ENCODE results near the gene COQ8A. TPM values are rescaled to one million over a fixed set of nuclear protein-coding genes. Genes with fewer than 3 reads are reported as not detected.
"Not testable (repeated sequence)": the region's sequence is repeated elsewhere in the genome, so short reads cannot be mapped to it uniquely, and the experiment has no call there.

Gene COQ8A
- polyA plus RNA-seq, 1 donor = 38.7 TPM

- Histone ChIP-seq H3K27ac (ENCODE audit: low read length) (peak overlapping the region; percentile 89), H3K9me3 (ENCODE audit: control insufficient read depth, low read depth, low read length) (peaks cover 2% of the 10 kb centered on the region), H3K27me3 (ENCODE audit: control insufficient read depth, insufficient read depth, low read length) (no peaks in the 10 kb centered on the region), H3K4me3 (ENCODE audit: low read length) (no peak overlapping the region), H3K4me1 (ENCODE audit: control insufficient read depth, insufficient read depth, low read length) (peaks cover 54% of the 10 kb centered on the region), H3K36me3 (ENCODE audit: control insufficient read depth, insufficient read depth, low read length) (peaks cover 28% of the 10 kb centered on the region)
- DNase-seq = peak; percentile 87 to 95
- WGBS (ENCODE audit: insufficient coverage, low lambda C conversion rate) = no CpG with 5 or more reads among the region's 10 CpGs
Observed at GRCh38 chr1:226990133-226990716, 50.1 kb downstream of the COQ8A start.

- Histone ChIP-seq H3K27ac (ENCODE audit: low read length) (peak overlapping the region; percentile 89), H3K4me3 (ENCODE audit: low read length) (no peak overlapping the region), H3K4me1 (ENCODE audit: control insufficient read depth, insufficient read depth, low read length) (peaks cover 54% of the 10 kb centered on the region), H3K9me3 (ENCODE audit: control insufficient read depth, low read depth, low read length) (no peaks in the 10 kb centered on the region), H3K36me3 (ENCODE audit: control insufficient read depth, insufficient read depth, low read length) (peaks cover 11% of the 10 kb centered on the region), H3K27me3 (ENCODE audit: control insufficient read depth, insufficient read depth, low read length) (no peaks in the 10 kb centered on the region)
- WGBS (ENCODE audit: insufficient coverage, low lambda C conversion rate) = 100% methylated on average over 3 of the region's 4 CpGs
- no peak for DNase-seq
Observed at GRCh38 chr1:226991920-226992319, 51.8 kb downstream of the COQ8A start.

GRCh38 chr1:226993814-226994585 lies 53.9 kb downstream of the COQ8A start:
- no peak overlapping the region for H3K4me3 ChIP-seq (ENCODE audit: low read length)
- no peaks in the 10 kb centered on the region for H3K9me3 ChIP-seq (ENCODE audit: control insufficient read depth, low read depth, low read length)
- 27% methylated on average over 3 of the region's 22 CpGs for WGBS (ENCODE audit: insufficient coverage, low lambda C conversion rate)
- H3K27ac ChIP-seq (ENCODE audit: low read length) = no peak overlapping the region
- peaks cover 39% of the 10 kb centered on the region for H3K4me1 ChIP-seq (ENCODE audit: control insufficient read depth, insufficient read depth, low read length)
- peaks cover 3% of the 10 kb centered on the region for H3K36me3 ChIP-seq (ENCODE audit: control insufficient read depth, insufficient read depth, low read length)
- no peaks in the 10 kb centered on the region for H3K27me3 ChIP-seq (ENCODE audit: control insufficient read depth, insufficient read depth, low read length)
- DNase-seq = peak in 1 of 2 donors; percentile 34

- Histone ChIP-seq H3K27me3 (ENCODE audit: control insufficient read depth, insufficient read depth, low read length) (no peaks in the 10 kb centered on the region), H3K27ac (ENCODE audit: low read length) (no peak overlapping the region), H3K4me1 (ENCODE audit: control insufficient read depth, insufficient read depth, low read length) (peaks cover 31% of the 10 kb centered on the region), H3K9me3 (ENCODE audit: control insufficient read depth, low read depth, low read length) (no peaks in the 10 kb centered on the region), H3K4me3 (ENCODE audit: low read length) (no peak overlapping the region), H3K36me3 (ENCODE audit: control insufficient read depth, insufficient read depth, low read length) (peaks cover 3% of the 10 kb centered on the region)
- no CpG with 5 or more reads among the region's 18 CpGs for WGBS (ENCODE audit: insufficient coverage, low lambda C conversion rate)
- no peak for DNase-seq
Observed at GRCh38 chr1:226994586-226995364, 54.7 kb downstream of the COQ8A start.

- peaks cover 6% of the 10 kb centered on the region for H3K36me3 ChIP-seq (ENCODE audit: control insufficient read depth, insufficient read depth, low read length)
- no peak overlapping the region for H3K4me3 ChIP-seq (ENCODE audit: low read length)
- no peak overlapping the region for H3K27ac ChIP-seq (ENCODE audit: low read length)
- H3K27me3 ChIP-seq (ENCODE audit: control insufficient read depth, insufficient read depth, low read length) = no peaks in the 10 kb centered on the region
- 83% methylated on average over 3 of the region's 13 CpGs for WGBS (ENCODE audit: insufficient coverage, low lambda C conversion rate)
- DNase-seq = no peak
- H3K4me1 ChIP-seq (ENCODE audit: control insufficient read depth, insufficient read depth, low read length) = peaks cover 26% of the 10 kb centered on the region
- no peaks in the 10 kb centered on the region for H3K9me3 ChIP-seq (ENCODE audit: control insufficient read depth, low read depth, low read length)
Observed at GRCh38 chr1:226995365-226996332, 55.6 kb downstream of the COQ8A start.

- not testable (repeated sequence) for H3K27ac ChIP-seq (ENCODE audit: low read length); DNase-seq; H3K4me3 ChIP-seq (ENCODE audit: low read length); H3K27me3 ChIP-seq (ENCODE audit: control insufficient read depth, insufficient read depth, low read length); H3K4me1 ChIP-seq (ENCODE audit: control insufficient read depth, insufficient read depth, low read length); H3K9me3 ChIP-seq (ENCODE audit: control insufficient read depth, low read depth, low read length)
- WGBS (ENCODE audit: insufficient coverage, low lambda C conversion rate) = no CpG with 5 or more reads among the region's 2 CpGs
- peaks cover 20% of the 10 kb centered on the region for H3K36me3 ChIP-seq (ENCODE audit: control insufficient read depth, insufficient read depth, low read length)
Observed at GRCh38 chr1:226999579-226999978, 59.5 kb downstream of the COQ8A start.

- Histone ChIP-seq H3K36me3 (ENCODE audit: control insufficient read depth, insufficient read depth, low read length) (peaks cover 24% of the 10 kb centered on the region), H3K4me1 (ENCODE audit: control insufficient read depth, insufficient read depth, low read length) (no peaks in the 10 kb centered on the region), H3K27me3 (ENCODE audit: control insufficient read depth, insufficient read depth, low read length) (no peaks in the 10 kb centered on the region), H3K27ac (ENCODE audit: low read length) (no peak overlapping the region), H3K9me3 (ENCODE audit: control insufficient read depth, low read depth, low read length) (no peaks in the 10 kb centered on the region), H3K4me3 (ENCODE audit: low read length) (no peak overlapping the region)
- no CpG with 5 or more reads among the region's 3 CpGs for WGBS (ENCODE audit: insufficient coverage, low lambda C conversion rate)
- no peak for DNase-seq
Observed at GRCh38 chr1:227002531-227003049, 62.5 kb downstream of the COQ8A start.

GRCh38 chr1:227003165-227003564 lies 63.1 kb downstream of the COQ8A start:
- DNase-seq = no peak
- 100% methylated on average over 1 of the region's 8 CpGs for WGBS (ENCODE audit: insufficient coverage, low lambda C conversion rate)
- no peaks in the 10 kb centered on the region for H3K9me3 ChIP-seq (ENCODE audit: control insufficient read depth, low read depth, low read length)
- no peak overlapping the region for H3K27ac ChIP-seq (ENCODE audit: low read length)
- H3K36me3 ChIP-seq (ENCODE audit: control insufficient read depth, insufficient read depth, low read length) = peaks cover 24% of the 10 kb centered on the region
- H3K4me3 ChIP-seq (ENCODE audit: low read length) = no peak overlapping the region
- no peaks in the 10 kb centered on the region for H3K27me3 ChIP-seq (ENCODE audit: control insufficient read depth, insufficient read depth, low read length)
- no peaks in the 10 kb centered on the region for H3K4me1 ChIP-seq (ENCODE audit: control insufficient read depth, insufficient read depth, low read length)

- H3K27ac ChIP-seq (ENCODE audit: low read length) = no peak overlapping the region
- H3K4me1 ChIP-seq (ENCODE audit: control insufficient read depth, insufficient read depth, low read length) = no peaks in the 10 kb centered on the region
- DNase-seq = no peak
- 86% methylated on average over 3 of the region's 8 CpGs for WGBS (ENCODE audit: insufficient coverage, low lambda C conversion rate)
- H3K9me3 ChIP-seq (ENCODE audit: control insufficient read depth, low read depth, low read length) = no peaks in the 10 kb centered on the region
- H3K4me3 ChIP-seq (ENCODE audit: low read length) = no peak overlapping the region
- H3K27me3 ChIP-seq (ENCODE audit: control insufficient read depth, insufficient read depth, low read length) = no peaks in the 10 kb centered on the region
- peaks cover 24% of the 10 kb centered on the region for H3K36me3 ChIP-seq (ENCODE audit: control insufficient read depth, insufficient read depth, low read length)
Observed at GRCh38 chr1:227004796-227005195, 64.7 kb downstream of the COQ8A start.
